Stimulated activated CD4-positive, alpha-beta T cell treated with anti-CD3 and anti-CD28 coated beads, TNF-alpha, amount 100 ng/mL, for 1 hour (primary cell): ENCODE data around the gene CAPSL.
"Not testable (repeated sequence)": the region's sequence is repeated elsewhere in the genome, so short reads cannot be mapped to it uniquely, and the experiment has no call there.

ENCODE experiments used
- DNase-seq, 3 donors: peaks; one replicate each; pipeline ENCODE4 v3.0.0-alpha.2; 2020; ENCODE audit warnings: low read depth in 3 of 3, low spot score in 1 of 3

Gene CAPSL

GRCh38 chr5:35938568-35939227 is at the start of gene CAPSL:
CAPSL (minus strand) TSS chr5:35938622; CDS start chr5:35921120, 17,502 bp downstream.
- DNase-seq = no peak

- DNase-seq = no peak
Measured at GRCh38 chr5:35987776-35988175, 49.4 kb upstream of the CAPSL start.

- DNase-seq = no peak
Measured at GRCh38 chr5:35979715-35980114, 41.3 kb upstream of the CAPSL start.

GRCh38 chr5:35976859-35977258 is 38.4 kb upstream of the CAPSL start:
- not testable (repeated sequence) for DNase-seq

- no peak for DNase-seq
Measured at GRCh38 chr5:35974570-35974969, 36.1 kb upstream of the CAPSL start.

- no peak for DNase-seq
Measured at GRCh38 chr5:35971878-35972210, 33.4 kb upstream of the CAPSL start.

GRCh38 chr5:35971186-35971877 is 32.9 kb upstream of the CAPSL start:
- DNase-seq = no peak

GRCh38 chr5:35963381-35963843 is 25.0 kb upstream of the CAPSL start:
- no peak for DNase-seq

- DNase-seq = no peak
Measured at GRCh38 chr5:35960328-35960727, 21.9 kb upstream of the CAPSL start.

GRCh38 chr5:35956429-35956828 is 18.0 kb upstream of the CAPSL start:
- DNase-seq = no peak

- no peak for DNase-seq
Measured at GRCh38 chr5:35954175-35954574, 15.8 kb upstream of the CAPSL start.

GRCh38 chr5:35947085-35947484 is 8.7 kb upstream of the CAPSL start:
- no peak for DNase-seq

GRCh38 chr5:35939639-35940038 is 1.2 kb upstream of the CAPSL start:
- DNase-seq = no peak

- peak in 1 of 3 donors; percentile 46 for DNase-seq
Measured at GRCh38 chr5:35926389-35927051, 11.9 kb downstream of the CAPSL start.

- DNase-seq = peak; percentile 72 to 78 (median 75)
Measured at GRCh38 chr5:35924950-35925722, 13.3 kb downstream of the CAPSL start.

GRCh38 chr5:35924122-35924949 is 14.1 kb downstream of the CAPSL start:
- DNase-seq = no peak

- DNase-seq = no peak
Measured at GRCh38 chr5:35922468-35922867, 16.0 kb downstream of the CAPSL start.

- DNase-seq = no peak
Measured at GRCh38 chr5:35921930-35922329, 16.5 kb downstream of the CAPSL start.

- no peak for DNase-seq
Measured at GRCh38 chr5:35920890-35921289, 17.5 kb downstream of the CAPSL start.

- no peak for DNase-seq
Measured at GRCh38 chr5:35919191-35919590, 19.2 kb downstream of the CAPSL start.

- no peak for DNase-seq
Measured at GRCh38 chr5:35908814-35909213, 29.6 kb downstream of the CAPSL start.
